B cell (primary cell): Measurements from ENCODE around the gene L3MBTL1.

Experiments
- EZH2 ChIP-seq: IDR thresholded peaks from 2 replicates; pipeline ENCODE4 v1.6.1; 2012; ENCODE audit warnings: borderline replicate concordance, low read depth, mild to moderate bottlenecking, moderate library complexity, low read length; ENCODE audit not compliant: insufficient read depth, poor library complexity, severe bottlenecking
- TF ChIP-seq, protein P1 (sequence below): fragments of 200-600 bp; IDR thresholded peaks from one replicate; pipeline ENCODE4 v1.8.0; 2022; ENCODE audit warnings: antibody characterized with exemption, mild to moderate bottlenecking

DNA sequence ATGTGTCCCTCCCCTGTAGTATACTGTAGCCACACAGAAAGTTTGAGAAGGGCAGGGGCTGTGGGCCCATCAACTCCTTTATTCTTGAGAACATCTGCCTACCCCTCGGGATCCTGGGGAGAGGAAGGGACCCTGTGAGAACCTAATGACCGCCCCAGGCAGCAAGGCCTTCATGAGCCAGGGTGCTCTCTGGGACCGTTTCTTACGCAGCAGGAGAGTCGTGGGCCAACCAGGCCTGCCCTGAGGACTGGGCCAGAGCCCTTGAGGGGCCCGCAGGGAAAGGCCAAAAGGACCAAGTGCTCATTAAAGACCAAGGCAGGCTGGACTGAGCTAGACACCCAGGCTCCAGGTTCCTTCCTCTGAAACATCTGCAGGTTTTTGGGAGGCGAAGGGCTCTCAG lies 56.5 kb downstream of the L3MBTL1 start:
- TF ChIP-seq, protein P1, sequence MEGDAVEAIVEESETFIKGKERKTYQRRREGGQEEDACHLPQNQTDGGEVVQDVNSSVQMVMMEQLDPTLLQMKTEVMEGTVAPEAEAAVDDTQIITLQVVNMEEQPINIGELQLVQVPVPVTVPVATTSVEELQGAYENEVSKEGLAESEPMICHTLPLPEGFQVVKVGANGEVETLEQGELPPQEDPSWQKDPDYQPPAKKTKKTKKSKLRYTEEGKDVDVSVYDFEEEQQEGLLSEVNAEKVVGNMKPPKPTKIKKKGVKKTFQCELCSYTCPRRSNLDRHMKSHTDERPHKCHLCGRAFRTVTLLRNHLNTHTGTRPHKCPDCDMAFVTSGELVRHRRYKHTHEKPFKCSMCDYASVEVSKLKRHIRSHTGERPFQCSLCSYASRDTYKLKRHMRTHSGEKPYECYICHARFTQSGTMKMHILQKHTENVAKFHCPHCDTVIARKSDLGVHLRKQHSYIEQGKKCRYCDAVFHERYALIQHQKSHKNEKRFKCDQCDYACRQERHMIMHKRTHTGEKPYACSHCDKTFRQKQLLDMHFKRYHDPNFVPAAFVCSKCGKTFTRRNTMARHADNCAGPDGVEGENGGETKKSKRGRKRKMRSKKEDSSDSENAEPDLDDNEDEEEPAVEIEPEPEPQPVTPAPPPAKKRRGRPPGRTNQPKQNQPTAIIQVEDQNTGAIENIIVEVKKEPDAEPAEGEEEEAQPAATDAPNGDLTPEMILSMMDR = no peak
- no peak for TF ChIP-seq EZH2
